GM15510 (cell line): Measurements from ENCODE around the gene FARS2.

Experiments used
- POLR2A ChIP-seq: IDR thresholded peaks from 3 replicates; pipeline ENCODE4 v1.6.1; 2011; ENCODE audit warnings: borderline replicate concordance; ENCODE audit not compliant: insufficient read length; ENCODE audit errors: extremely low read depth

FARS2 gene

DNA sequence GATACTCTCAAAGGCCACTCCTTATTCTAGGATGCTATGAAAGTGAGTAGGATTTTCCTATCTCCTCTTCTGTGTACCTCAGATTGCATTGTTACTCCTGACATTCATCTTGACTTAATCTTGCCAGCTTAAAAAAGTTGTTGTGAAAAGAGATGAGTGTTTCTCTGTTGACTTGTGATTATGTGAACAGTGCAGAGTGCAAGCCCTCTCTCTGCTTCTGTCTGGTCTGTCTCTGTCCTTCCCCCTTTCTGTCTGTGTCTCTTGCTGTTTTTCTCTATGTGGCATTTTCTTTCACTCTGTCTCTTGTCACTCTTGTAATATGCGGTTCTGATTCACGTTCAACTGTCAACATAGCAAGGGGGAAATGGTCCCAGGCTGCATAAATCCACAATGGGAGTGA is 306.6 kb downstream of the FARS2 start:
- no peak for TF ChIP-seq POLR2A

DNA sequence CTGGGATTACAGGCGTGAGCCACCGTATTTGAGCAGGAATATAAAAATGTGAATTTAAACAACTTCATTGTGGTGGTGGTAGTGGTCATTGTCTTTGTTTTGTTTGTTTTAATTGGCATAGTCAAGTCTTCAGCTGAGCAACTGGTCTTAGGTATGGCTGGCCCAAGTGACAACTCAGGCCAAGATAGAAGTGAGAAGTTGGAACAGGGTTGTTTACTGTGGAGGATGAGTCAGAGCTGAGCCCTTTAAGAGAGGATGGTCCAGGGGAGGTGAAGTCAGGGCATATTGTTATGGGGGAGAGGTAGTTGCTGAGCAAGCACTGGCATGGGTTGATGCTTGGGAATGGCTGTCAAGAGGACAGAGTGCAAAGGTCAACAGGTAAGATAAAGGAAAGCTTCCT is 308.2 kb downstream of the FARS2 start:
- TF ChIP-seq POLR2A, result no peak

DNA sequence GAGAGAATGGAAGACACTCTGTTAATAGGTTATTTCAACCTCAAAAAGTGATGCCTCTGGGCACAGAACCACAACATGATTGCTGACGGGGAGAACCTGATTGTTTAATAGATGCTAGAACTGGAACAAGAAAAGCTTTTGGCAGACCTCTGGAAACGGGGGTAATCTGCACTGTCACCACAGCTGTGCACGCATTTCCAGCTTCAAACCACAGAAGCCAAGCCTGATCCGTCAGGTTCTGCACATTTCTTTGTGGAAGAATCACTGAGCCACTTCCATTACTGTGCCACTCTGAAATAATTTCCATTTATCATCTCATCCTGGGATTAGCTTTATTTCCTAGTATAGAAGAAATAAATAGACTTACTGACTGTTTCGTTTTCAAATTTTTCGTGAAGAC is 309.3 kb downstream of the FARS2 start:
- TF ChIP-seq POLR2A, result no peak

DNA sequence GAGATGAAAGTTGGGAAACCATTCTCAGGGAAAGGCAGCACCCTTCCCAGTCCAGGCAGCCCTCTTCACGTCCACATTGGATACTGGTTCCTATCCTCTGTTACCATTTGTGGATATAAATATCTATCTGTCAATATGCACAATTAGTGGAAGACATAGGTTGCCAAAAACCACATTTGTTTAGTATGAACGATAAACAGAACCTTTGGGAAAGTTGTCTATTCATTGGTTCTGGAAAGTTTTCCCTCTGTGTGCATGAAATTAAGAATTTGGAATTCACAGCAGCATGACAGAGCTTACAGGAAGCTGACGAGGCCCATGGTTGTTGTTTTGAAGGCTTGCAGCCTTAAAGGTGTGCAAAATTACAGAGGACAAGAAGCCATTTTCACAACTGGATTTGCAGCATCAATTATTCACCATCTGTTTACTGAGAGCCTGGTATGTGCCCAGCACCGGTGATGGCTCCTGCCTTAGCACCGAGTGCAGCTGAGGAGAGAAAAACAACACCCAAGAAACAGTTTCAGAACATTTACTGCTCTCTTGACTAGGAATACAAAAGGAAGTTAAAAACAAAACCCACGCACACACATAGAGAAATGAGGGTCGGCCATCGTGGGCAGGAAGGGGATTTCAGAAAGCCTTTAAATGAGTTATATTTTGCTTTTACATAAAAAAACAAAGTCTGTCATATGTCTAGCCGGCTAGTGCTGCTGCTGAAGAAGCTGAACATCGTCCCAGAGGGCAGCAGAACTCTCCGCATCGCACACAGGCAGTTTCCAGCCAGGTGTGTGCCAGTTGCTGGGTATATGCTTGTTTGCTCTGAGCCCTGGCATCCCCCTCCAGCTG is 319.6 kb downstream of the FARS2 start:
- TF ChIP-seq POLR2A, result no peak

DNA sequence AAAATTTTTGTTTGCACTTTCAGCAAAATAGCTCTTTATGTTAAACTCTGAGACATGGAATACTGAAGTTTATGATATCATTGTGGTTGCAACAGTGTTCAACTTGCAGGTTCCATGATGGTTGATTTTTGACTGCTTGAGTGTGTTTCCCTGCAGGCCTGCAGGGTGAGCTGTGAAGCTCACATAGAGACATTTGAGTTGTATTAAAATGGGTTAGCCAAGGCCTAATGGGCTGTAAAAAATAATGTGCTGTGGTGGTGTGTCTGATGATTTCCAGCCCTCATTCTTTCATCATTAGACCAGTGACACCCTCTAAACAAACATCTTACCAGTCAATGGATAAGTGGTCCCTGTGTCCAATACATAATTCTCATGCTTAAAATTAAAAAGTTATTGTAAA is 321.4 kb downstream of the FARS2 start:
- no peak for TF ChIP-seq POLR2A

DNA sequence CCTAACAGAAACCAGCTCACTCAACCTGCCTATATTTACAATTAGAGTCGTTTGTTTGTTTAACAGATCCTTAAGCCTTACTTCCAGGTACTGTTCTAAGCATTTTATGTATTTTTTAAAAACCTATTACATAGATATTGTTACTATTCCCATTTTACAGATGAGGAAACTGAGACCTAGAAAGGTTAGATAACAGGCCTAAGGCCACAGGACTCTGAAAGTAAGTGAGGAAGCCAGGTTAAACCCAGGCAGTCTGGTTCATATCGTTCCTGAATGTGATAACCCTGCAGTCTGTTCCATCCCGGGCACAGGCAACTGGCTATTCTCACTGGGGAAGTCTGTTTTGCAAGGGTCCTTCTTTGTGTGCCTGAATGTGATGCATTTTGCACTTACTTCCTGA is 322.2 kb downstream of the FARS2 start:
- no peak for TF ChIP-seq POLR2A

DNA sequence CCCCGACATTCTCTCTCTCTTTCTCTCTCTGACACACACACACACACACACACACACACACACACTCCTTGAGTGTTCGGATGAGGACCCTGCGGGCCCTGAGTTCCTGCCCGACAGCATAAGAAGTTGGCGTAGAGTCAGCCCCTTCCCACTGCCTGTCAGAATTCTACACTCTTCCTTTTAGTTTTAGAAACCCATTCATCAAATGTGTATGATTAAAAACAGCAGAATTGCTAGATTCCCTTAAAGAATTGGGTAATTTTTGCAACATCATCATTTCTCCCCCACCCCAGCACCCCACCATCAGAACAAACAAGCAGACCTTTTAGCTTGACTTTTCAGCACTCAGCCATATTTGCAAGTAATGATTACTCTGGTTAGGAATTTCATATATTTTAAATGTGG is 322.8 kb downstream of the FARS2 start:
- TF ChIP-seq POLR2A, result no peak

DNA sequence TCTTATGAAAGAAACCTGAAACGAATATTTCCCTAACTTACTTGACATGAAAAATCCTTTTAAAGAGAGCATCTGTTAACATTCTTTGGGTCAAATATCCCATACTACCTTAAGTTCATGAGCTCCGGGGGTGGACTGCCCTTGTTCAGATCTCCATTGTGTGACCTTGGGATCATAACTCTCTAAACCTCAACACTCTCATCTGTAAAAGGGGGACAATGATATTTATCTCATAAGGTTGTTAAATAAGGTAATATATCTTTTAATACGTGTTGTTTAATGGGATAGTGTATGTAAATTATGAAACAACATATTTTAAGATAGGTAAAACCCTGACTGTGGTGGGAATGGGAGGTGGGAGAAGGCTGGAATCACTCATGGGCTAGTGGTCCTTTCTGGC is 326.3 kb downstream of the FARS2 start:
- no peak for TF ChIP-seq POLR2A

DNA sequence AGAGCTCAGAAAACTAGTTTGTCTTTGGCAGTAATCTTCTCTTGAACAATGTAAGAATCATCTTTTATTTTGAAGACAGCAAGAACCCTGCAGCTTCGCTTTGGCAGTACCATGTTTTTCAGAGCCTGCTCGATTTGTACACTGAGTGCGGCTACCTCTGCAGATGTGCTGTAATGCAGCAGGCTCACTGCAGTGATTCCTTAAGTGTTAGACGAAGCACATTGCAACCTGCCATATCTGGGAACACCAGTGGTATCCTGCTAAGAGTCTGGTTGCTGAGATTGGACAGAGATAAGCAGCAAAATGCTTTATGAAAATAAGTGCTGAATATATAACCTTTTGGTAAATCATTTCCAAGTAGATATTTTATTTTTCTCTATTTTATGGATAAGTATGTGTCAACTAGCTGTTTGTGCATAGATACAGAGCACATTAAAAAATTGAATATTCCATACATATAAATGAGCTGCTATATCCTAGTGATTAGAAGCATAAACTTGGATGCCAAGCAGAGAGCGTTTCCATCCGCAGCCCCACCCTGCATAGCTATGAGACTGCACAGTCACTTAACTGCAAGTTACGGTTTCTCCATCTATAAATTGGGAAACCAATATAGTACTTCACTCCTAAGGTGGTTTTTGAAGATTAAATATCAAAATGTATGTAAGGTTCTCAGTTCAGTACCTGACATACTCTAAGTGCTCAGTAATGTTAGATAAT is 328.3 kb downstream of the FARS2 start:
- TF ChIP-seq POLR2A, result no peak

DNA sequence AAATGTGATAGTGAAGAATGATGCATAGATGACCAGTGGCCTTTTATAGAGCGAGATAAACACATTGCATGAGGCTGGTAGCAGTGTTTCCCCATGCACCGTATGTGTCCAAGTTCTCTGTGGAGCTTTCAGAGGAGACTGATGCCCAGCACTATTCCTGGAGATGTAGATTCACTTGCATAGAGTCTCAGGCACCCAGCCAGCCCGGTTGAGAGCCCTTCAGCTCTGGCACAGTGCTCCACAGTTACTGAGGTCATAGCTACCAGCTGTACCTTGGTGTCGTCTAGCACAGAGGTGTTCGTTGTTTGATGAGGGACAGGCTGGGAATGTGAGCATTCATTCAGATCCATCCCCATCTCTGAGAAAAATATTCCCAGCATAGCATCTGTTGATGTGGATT is 328.9 kb downstream of the FARS2 start:
- no peak for TF ChIP-seq POLR2A

DNA sequence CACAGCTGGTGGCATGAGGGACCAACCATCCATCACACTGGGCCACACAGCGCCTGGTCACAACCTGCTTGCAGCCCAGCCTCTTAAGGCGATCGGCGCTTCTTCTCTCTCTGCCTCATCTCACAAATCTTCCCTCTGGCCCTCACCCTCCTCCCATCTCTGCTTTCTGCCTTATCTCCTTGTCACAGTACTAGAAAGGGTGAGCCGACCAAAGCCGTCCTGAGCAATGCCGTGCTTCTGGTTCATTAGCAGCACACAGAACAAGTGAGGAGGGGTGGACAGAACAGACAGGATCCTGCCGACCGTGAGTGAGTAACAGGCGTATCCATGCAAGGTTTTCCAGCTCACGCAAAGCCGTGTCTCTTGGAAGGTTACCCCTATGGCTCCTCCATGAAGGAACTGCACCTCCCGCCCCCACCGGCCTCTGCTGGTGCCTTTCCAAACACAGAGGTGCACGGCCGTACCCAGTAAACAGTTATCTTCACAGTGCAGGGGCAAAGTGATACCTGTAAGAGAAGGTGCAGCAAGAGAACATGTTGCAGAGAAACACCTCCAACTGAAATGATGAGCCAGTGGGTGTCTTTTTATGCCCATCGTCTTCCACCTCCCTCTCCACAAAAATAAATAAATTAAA is 331.7 kb downstream of the FARS2 start:
- TF ChIP-seq POLR2A, result no peak

DNA sequence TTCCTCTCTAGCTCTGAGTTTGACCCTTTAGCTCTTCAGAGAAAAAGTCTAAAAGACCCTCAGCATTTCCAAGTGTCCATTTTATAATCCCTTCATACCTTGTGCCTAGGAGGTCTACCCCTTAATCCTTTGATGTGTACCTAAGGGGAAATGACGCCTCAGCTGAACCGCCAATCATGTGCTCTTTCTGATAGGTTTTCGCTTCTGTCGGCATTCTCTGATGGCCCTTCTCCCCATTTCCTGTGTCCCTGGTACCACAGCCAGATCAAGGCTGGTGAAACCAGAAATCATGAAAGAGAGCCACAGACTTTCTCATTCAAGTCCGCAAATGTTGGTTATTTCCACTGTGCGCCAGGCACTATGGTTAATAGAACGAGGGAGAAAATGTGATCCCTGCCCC is 333.9 kb downstream of the FARS2 start:
- no peak for TF ChIP-seq POLR2A

DNA sequence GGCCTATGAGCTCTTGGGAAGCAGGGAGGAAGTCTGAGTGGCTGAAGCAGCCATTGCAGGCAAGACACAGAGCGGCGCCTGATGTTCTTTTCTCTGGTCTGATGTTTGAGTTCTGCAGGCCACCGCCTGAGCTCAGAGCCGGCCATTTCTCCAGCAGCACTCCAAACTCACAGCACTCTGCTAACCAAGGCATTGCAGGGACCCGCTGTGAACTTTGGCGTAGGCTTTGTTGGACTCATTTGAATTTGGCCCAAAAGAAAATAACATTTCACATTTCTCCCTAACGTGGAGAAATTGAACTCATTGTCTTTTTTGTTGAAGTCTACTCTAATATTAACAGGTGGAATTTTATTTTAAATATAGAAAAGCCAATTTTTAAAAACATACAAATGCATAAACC is 336.1 kb downstream of the FARS2 start:
- TF ChIP-seq POLR2A, result no peak

DNA sequence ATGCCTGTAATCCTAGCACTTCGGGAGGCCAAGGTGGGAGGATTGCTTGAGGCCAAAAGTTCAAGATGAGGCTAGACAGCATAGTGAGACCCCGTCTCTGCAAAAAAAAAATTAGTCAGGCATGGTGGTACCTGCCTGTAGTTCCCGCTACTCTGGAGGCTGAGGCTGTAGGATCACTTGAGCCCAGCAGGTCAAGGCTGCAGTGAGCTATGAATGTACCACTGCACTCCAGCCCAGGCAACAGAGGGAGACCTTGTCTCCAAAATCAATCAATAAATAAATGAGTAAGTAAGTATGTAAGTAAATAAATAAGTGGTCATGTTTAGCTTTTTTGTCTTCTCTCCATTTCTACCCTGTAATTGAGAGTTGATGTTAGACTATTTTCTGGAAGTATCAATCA is 336.8 kb downstream of the FARS2 start:
- TF ChIP-seq POLR2A, result no peak

DNA sequence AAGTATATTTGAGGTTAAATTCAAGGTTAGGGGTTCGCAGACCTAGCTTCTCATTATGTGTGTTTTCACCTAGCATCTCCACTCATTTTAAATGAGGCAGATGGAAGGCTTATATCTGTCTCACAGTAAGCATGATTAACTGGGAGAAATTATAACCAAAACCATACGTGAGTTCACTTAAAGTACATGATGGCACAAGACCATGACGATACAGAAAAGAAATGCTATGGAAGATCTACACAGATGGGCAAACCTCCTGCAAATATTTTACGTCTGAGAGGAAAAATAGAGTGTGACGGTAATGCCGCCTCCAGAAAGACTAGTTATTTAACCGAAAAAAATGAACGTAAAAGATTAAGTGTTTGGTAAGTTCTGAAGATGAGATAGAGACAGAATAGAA is 337.8 kb downstream of the FARS2 start:
- no peak for TF ChIP-seq POLR2A
